ENCODE data around the gene HIRA. TPM values are rescaled to one million over a fixed set of nuclear protein-coding genes. Genes with fewer than 3 reads are reported as not detected.

HIRA gene
- total RNA-seq, 1 donor from 2014 or later, result 23.3 TPM

- H3K4me3 ChIP-seq, result no peak overlapping the region
- TF ChIP-seq, protein P1, sequence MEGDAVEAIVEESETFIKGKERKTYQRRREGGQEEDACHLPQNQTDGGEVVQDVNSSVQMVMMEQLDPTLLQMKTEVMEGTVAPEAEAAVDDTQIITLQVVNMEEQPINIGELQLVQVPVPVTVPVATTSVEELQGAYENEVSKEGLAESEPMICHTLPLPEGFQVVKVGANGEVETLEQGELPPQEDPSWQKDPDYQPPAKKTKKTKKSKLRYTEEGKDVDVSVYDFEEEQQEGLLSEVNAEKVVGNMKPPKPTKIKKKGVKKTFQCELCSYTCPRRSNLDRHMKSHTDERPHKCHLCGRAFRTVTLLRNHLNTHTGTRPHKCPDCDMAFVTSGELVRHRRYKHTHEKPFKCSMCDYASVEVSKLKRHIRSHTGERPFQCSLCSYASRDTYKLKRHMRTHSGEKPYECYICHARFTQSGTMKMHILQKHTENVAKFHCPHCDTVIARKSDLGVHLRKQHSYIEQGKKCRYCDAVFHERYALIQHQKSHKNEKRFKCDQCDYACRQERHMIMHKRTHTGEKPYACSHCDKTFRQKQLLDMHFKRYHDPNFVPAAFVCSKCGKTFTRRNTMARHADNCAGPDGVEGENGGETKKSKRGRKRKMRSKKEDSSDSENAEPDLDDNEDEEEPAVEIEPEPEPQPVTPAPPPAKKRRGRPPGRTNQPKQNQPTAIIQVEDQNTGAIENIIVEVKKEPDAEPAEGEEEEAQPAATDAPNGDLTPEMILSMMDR (IDR thresholded peaks at IDR 0.05), result no peak
- H3K27me3 ChIP-seq, result no peaks in the 10 kb centered on the region
- H3K9me3 ChIP-seq, result no peaks in the 10 kb centered on the region
- no peaks in the 10 kb centered on the region for H3K4me1 ChIP-seq
- no peak overlapping the region for H3K27ac ChIP-seq
- H3K36me3 ChIP-seq, result peaks cover 95% of the 10 kb centered on the region
- ATAC-seq, result no peak
- DNase-seq, result no peak
- intact Hi-C loops (cut with DNase I), result no loop called here
Measured at GRCh38 chr22:19352766-19353165, 78.8 kb downstream of the HIRA start.

- Histone ChIP-seq H3K36me3 (peaks cover 95% of the 10 kb centered on the region), H3K9me3 (no peaks in the 10 kb centered on the region), H3K4me1 (no peaks in the 10 kb centered on the region), H3K4me3 (no peak overlapping the region), H3K27ac (no peak overlapping the region), H3K27me3 (no peaks in the 10 kb centered on the region)
- DNase-seq (no peak), ATAC-seq (no peak)
- intact Hi-C loops (cut with DNase I), result no loop called here
- TF ChIP-seq, protein P1 (IDR thresholded peaks at IDR 0.05), result no peak
Measured at GRCh38 chr22:19352217-19352616, 79.3 kb downstream of the HIRA start.

- Histone ChIP-seq H3K4me1 (no peaks in the 10 kb centered on the region), H3K36me3 (peaks cover 96% of the 10 kb centered on the region), H3K4me3 (no peak overlapping the region), H3K9me3 (no peaks in the 10 kb centered on the region), H3K27me3 (no peaks in the 10 kb centered on the region), H3K27ac (no peak overlapping the region)
- intact Hi-C loops (cut with DNase I), result no loop called here
- DNase-seq, result no peak
- ATAC-seq, result no peak
- TF ChIP-seq, protein P1 (IDR thresholded peaks at IDR 0.05), result no peak
Measured at GRCh38 chr22:19351604-19352003, 79.9 kb downstream of the HIRA start.

GRCh38 chr22:19350947-19351346, 80.6 kb downstream of the HIRA start:
- H3K4me3 ChIP-seq, result no peak overlapping the region
- ATAC-seq (no peak), DNase-seq (no peak)
- H3K36me3 ChIP-seq, result peaks cover 96% of the 10 kb centered on the region
- no peaks in the 10 kb centered on the region for H3K9me3 ChIP-seq
- intact Hi-C loops (cut with DNase I), result no loop called here
- no peaks in the 10 kb centered on the region for H3K27me3 ChIP-seq
- TF ChIP-seq, protein P1 (IDR thresholded peaks at IDR 0.05), result no peak
- H3K4me1 ChIP-seq, result no peaks in the 10 kb centered on the region
- no peak overlapping the region for H3K27ac ChIP-seq

DNA sequence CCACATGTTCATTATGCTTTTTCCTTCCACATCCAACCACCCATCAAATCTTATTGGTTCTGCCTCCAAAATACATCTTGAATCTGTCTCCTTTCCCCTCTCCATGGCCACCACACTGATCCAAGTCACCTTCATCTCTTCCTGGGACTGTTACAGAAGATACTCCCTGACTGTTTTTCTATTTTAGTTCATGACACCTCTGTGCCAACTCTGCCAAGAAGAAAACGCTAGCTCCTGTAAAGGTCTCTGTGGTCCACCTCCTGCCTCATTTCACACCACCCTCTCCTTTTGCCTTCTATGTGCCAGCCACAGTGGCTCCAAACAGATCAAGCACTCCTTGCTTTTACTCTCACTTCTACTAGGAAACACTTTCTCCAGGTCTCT, 81.1 kb downstream of the HIRA start:
- no peak overlapping the region for H3K27ac ChIP-seq

More for the DNA sequence above, 81.1 kb downstream of the HIRA start:
- no peaks in the 10 kb centered on the region for H3K9me3 ChIP-seq
- DNase-seq (no peak), ATAC-seq (no peak)
- intact Hi-C loops (cut with DNase I), result no loop called here
- no peaks in the 10 kb centered on the region for H3K27me3 ChIP-seq
- no peak overlapping the region for H3K4me3 ChIP-seq
- H3K36me3 ChIP-seq, result peaks cover 96% of the 10 kb centered on the region
- TF ChIP-seq, protein P1 (IDR thresholded peaks at IDR 0.05), result no peak
- H3K4me1 ChIP-seq, result no peaks in the 10 kb centered on the region
